Measurements from ENCODE around the gene HES7. TPM values are rescaled to one million over a fixed set of nuclear protein-coding genes. Genes with fewer than 3 reads are reported as not detected.
A peak's percentile ranks its signal among the peaks of the same experiment; 100 is the strongest.
"Not testable (repeated sequence)": the region's sequence is repeated elsewhere in the genome, so short reads cannot be mapped to it uniquely, and the experiment has no call there.

HES7 gene
- total RNA-seq, 4 donors from 2014 or later, result 2.1 TPM; not detected in 3

DNA sequence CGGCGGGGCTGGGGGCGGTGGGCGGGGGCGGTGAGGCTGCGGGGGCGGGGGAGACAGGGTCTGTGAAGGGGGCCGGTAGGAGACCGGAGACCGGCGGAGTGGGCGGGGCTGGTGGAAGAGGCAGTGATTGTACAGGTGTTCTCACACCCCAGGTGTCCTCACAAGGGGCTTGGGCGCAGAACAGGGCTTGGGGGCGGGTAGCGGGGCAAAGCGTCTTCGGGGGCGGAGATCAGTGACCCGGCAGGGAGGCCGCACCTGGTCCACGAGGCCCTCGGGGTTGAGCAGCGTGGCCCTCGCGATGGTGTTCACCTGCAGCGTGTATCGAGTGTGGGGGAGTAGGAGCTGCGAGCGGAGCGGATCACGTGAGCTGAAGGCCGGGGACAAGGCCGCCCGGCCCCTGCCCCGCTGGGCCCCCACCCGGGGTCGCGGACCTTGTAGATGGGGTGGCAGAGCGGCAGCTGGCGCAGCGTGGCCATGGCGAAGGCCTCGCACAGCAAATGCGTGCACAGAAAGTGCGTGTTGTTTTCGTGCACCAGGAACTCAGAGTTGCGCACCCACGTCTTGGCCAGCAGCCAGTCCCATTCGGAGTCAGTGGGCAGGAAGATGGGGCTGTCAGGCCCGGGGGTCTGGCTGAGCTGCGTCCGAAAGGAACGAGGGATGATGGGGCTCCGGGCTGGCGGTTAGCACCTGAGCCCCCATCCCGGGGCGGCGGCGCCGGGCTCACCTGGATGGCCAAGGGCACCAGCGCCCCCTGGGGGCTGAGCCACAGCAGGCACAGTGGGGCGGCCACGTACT, 14.0 kb downstream of the HES7 start:
- H3K36me3 ChIP-seq, result no peaks in the 10 kb centered on the region
- 13 to 19% methylated on average over 20 to 45 of the region's 63 CpGs for WGBS, 2 donors
- TF ChIP-seq, protein P1, sequence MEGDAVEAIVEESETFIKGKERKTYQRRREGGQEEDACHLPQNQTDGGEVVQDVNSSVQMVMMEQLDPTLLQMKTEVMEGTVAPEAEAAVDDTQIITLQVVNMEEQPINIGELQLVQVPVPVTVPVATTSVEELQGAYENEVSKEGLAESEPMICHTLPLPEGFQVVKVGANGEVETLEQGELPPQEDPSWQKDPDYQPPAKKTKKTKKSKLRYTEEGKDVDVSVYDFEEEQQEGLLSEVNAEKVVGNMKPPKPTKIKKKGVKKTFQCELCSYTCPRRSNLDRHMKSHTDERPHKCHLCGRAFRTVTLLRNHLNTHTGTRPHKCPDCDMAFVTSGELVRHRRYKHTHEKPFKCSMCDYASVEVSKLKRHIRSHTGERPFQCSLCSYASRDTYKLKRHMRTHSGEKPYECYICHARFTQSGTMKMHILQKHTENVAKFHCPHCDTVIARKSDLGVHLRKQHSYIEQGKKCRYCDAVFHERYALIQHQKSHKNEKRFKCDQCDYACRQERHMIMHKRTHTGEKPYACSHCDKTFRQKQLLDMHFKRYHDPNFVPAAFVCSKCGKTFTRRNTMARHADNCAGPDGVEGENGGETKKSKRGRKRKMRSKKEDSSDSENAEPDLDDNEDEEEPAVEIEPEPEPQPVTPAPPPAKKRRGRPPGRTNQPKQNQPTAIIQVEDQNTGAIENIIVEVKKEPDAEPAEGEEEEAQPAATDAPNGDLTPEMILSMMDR (IDR thresholded peaks at IDR 0.05), result peak; percentile 51 to 74 (median 67)
- TF ChIP-seq POLR2A (IDR thresholded peaks at IDR 0.05), result no peak
- peaks cover 0 to 68% of the 10 kb centered on the region in 2 donors for H3K27me3 ChIP-seq
- H3K4me3 ChIP-seq, result peak overlapping the region in 3 of 4 donors; percentile 7 to 38 (median 29)
- DNase-seq (ENCODE audit: low spot score in 2 of 2), result peak in 1 of 2 donors; percentile 16
- H3K27ac ChIP-seq, result no peak overlapping the region
- H3K9me3 ChIP-seq, result no peaks in the 10 kb centered on the region
- H3K4me1 ChIP-seq, result peaks cover 0 to 13% (median 6%) of the 10 kb centered on the region in 4 donors

DNA sequence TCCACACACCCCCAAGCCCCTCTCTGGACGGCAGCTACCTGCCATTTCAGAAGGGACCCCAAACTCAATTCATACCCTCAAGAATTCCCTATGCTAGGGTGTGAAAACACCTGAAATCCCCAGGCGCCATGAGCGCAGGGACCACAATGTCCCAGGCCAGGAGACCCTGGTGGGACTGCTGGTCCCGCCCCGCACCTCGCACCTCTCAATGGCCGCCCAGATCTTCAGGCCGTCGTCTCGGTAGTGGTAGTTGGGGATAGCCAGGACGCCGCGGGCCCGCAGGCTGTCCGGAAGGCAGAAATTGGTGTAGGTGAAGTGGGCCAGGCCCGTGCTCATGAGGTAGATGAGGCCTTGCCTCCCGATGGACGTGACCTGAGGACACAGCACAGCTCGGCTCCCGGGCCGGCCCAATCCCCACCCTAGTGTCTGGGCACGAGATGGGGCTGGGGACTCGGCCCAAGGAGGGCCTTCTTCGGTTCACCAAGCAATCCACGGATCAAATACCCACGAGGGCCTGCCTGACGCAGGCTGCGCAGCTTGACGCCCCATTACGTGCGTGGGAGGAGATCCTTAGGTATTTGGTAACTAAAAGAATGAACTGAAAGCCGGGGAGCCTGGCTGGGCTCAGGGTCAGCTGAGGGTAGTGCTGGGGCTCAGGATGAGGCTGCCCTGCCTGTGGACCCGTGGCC, 14.8 kb downstream of the HES7 start:
- WGBS, 2 donors, result 84 to 89% methylated on average over 17 to 22 of the region's 33 CpGs
- H3K4me1 ChIP-seq, result peaks cover 0 to 13% (median 6%) of the 10 kb centered on the region in 4 donors
- no peak overlapping the region for H3K4me3 ChIP-seq
- no peak overlapping the region for H3K27ac ChIP-seq
- H3K36me3 ChIP-seq, result no peaks in the 10 kb centered on the region
- H3K9me3 ChIP-seq, result no peaks in the 10 kb centered on the region
- H3K27me3 ChIP-seq, result peaks cover 0 to 62% of the 10 kb centered on the region in 2 donors
- no peak for DNase-seq (ENCODE audit: low spot score in 2 of 2)
- TF ChIP-seq, protein P1 (IDR thresholded peaks at IDR 0.05), result no peak
- TF ChIP-seq EP300 (IDR thresholded peaks at IDR 0.05) (no peak), POLR2A (IDR thresholded peaks at IDR 0.05) (no peak)

DNA sequence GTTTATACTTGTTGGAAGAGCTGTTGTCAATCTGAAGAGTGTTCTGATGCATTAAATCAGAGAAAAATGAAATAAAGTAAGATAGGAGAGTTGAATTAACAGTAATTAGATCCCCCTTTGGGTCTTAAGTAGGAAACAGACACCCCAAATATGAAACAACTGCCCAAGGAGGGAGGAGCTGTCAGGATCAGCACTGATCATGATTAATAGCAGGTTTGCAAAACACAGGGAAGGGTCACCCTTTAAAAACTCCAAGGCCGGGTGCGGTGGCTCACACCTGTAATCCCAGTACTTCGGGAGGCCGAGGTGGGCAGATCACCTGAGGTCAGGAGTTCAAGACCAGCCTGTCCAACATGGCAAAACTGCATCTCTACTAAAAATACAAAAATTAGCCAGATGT, 16.9 kb downstream of the HES7 start:
- WGBS, 2 donors, result 83 to 93% methylated on average over 4 of the region's 4 CpGs
- not testable (repeated sequence) for H3K27ac ChIP-seq; DNase-seq (ENCODE audit: low spot score in 2 of 2); H3K9me3 ChIP-seq; H3K4me3 ChIP-seq; H3K36me3 ChIP-seq
- Histone ChIP-seq H3K27me3 (peaks cover 0 to 41% of the 10 kb centered on the region in 2 donors), H3K4me1 (peaks cover 0 to 13% (median 6%) of the 10 kb centered on the region in 4 donors)

DNA sequence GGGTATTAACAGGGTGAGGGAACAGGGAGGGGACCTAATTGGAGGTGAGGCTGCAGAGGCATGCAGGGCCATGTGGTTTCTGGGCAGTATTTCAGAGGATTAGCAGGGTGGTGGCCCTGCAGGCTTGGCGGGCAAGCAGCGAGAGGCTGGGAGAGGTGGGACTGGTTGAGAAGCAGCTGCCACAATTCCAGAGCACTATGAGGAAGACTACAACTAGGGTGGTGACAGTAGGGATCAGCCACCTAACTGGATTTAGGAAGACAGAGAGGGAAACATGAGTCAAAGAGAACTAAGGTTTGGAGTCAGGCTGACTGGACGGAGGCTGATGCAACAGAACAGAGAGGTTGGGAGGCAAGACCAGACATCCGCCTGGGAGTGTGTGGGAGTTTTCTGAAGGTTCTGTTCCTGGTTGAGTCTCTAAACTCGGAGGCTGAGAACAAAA, 17.9 kb downstream of the HES7 start:
- no peak overlapping the region for H3K27ac ChIP-seq
- WGBS, 2 donors, result 69 to 74% methylated on average over 5 of the region's 5 CpGs
- no peaks in the 10 kb centered on the region for H3K36me3 ChIP-seq
- TF ChIP-seq EP300 (IDR thresholded peaks at IDR 0.05) (no peak), POLR2A (IDR thresholded peaks at IDR 0.05) (no peak)
- TF ChIP-seq, protein P1 (IDR thresholded peaks at IDR 0.05), result no peak
- peaks cover 0 to 13% (median 6%) of the 10 kb centered on the region in 4 donors for H3K4me1 ChIP-seq
- peaks cover 0 to 31% of the 10 kb centered on the region in 2 donors for H3K27me3 ChIP-seq
- H3K9me3 ChIP-seq, result no peaks in the 10 kb centered on the region
- no peak for DNase-seq (ENCODE audit: low spot score in 2 of 2)
- H3K4me3 ChIP-seq, result no peak overlapping the region

DNA sequence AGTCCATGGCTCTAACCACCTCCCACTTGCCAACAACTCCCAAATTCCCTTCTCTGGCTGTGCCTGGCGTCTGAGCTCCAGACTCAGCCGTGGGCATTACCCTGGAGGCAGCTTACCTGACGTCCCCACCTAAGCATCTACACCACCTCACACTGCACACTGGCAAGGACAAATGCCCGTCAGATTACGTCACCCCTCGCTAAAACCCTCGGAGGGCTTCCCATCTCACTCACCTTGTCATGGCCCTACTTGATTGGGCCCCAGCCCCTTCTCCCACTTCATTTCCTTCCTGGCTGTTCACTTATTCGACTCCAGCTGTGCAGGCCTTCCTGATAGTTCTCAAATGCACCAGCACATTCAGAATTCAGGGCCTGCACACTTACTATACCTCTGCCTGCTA, 19.0 kb downstream of the HES7 start:
- Histone ChIP-seq H3K4me1 (peaks cover 0 to 7% (median 3%) of the 10 kb centered on the region in 4 donors), H3K9me3 (no peaks in the 10 kb centered on the region), H3K27ac (no peak overlapping the region), H3K4me3 (no peak overlapping the region), H3K27me3 (peaks cover 0 to 20% of the 10 kb centered on the region in 2 donors), H3K36me3 (no peaks in the 10 kb centered on the region)
- WGBS, 2 donors, result 71 to 79% methylated on average over 8 of the region's 8 CpGs
- no peak for DNase-seq (ENCODE audit: low spot score in 2 of 2)
- TF ChIP-seq EP300 (IDR thresholded peaks at IDR 0.05) (no peak), POLR2A (IDR thresholded peaks at IDR 0.05) (no peak)
- TF ChIP-seq, protein P1 (IDR thresholded peaks at IDR 0.05), result no peak
